ENCODE results near the gene TMEM86B. TPM values are rescaled to one million over a fixed set of nuclear protein-coding genes. Genes with fewer than 3 reads are reported as not detected.

The TMEM86B gene
- total RNA-seq, 1 experiment from 2014 or later = 21.2 TPM

GRCh38 chr19:55246462-55247451 is 18.2 kb upstream of the TMEM86B start:
- Mint-ChIP-seq H3K27ac (ENCODE audit: unreplicated experiment) (no peak overlapping the region), H3K4me3 (ENCODE audit: unreplicated experiment) (no peak overlapping the region), H3K9me3 (ENCODE audit: unreplicated experiment) (no peaks in the 10 kb centered on the region), H3K4me1 (ENCODE audit: low read depth, unreplicated experiment) (peaks cover 5% of the 10 kb centered on the region), H3K36me3 (ENCODE audit: insufficient read depth, unreplicated experiment) (peaks cover 42% of the 10 kb centered on the region), H3K27me3 (ENCODE audit: insufficient read depth, unreplicated experiment) (no peaks in the 10 kb centered on the region)
- ChIA-PET POLR2A (no interaction called here), CTCF (interaction anchor here (0.6 to 1.0 kb wide), 2 partner anchors 12 to 33 kb away, joined by 3 to 4 read pairs; partner anchors contain the start of genes HSPBP1 and PPP6R1)
- Histone ChIP-seq H3K36me3 (ENCODE audit: control insufficient read depth, insufficient read depth, low read length) (peaks cover 7% of the 10 kb centered on the region), H3K27me3 (replicated peaks; ENCODE audit: control insufficient read depth, insufficient read depth, low read length) (no peaks in the 10 kb centered on the region), H3K4me3 (ENCODE audit: low read depth, low read length) (no peak overlapping the region), H3K9me3 (no peaks in the 10 kb centered on the region), H3K4me1 (no peaks in the 10 kb centered on the region)
- BruUV-seq (replicated peaks) = no TSS peak
- TF ChIP-seq, protein P1, sequence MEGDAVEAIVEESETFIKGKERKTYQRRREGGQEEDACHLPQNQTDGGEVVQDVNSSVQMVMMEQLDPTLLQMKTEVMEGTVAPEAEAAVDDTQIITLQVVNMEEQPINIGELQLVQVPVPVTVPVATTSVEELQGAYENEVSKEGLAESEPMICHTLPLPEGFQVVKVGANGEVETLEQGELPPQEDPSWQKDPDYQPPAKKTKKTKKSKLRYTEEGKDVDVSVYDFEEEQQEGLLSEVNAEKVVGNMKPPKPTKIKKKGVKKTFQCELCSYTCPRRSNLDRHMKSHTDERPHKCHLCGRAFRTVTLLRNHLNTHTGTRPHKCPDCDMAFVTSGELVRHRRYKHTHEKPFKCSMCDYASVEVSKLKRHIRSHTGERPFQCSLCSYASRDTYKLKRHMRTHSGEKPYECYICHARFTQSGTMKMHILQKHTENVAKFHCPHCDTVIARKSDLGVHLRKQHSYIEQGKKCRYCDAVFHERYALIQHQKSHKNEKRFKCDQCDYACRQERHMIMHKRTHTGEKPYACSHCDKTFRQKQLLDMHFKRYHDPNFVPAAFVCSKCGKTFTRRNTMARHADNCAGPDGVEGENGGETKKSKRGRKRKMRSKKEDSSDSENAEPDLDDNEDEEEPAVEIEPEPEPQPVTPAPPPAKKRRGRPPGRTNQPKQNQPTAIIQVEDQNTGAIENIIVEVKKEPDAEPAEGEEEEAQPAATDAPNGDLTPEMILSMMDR (IDR thresholded peaks at IDR 0.05; ENCODE audit: insufficient read depth in 1 of 2, low read depth in 1 of 2, low read length in 1 of 2, severe bottlenecking in 1 of 2, unreplicated experiment in 1 of 2) = no peak
- intact Hi-C loops (cut with micrococcal nuclease; ENCODE audit: unreplicated experiment) = no loop called here
- DNase-seq = no peak

GRCh38 chr19:55245236-55245904 is 16.8 kb upstream of the TMEM86B start:
- no peaks in the 10 kb centered on the region for H3K27me3 Mint-ChIP-seq (ENCODE audit: insufficient read depth, unreplicated experiment)
- H3K9me3 Mint-ChIP-seq (ENCODE audit: unreplicated experiment) = no peaks in the 10 kb centered on the region
- H3K4me1 Mint-ChIP-seq (ENCODE audit: low read depth, unreplicated experiment) = no peaks in the 10 kb centered on the region
- CTCF ChIA-PET = interaction anchor here (0.7 kb wide), 1 partner anchor 361 kb away, joined by 3 read pairs; no protein-coding TSS in a partner anchor
- BruUV-seq (replicated peaks) = no TSS peak
- Histone ChIP-seq H3K27me3 (replicated peaks; ENCODE audit: control insufficient read depth, insufficient read depth, low read length) (no peaks in the 10 kb centered on the region), H3K9me3 (no peaks in the 10 kb centered on the region), H3K36me3 (ENCODE audit: control insufficient read depth, insufficient read depth, low read length) (peaks cover 9% of the 10 kb centered on the region), H3K4me1 (no peaks in the 10 kb centered on the region), H3K4me3 (ENCODE audit: low read depth, low read length) (no peak overlapping the region)
- POLR2A ChIA-PET = no interaction called here
- no peak overlapping the region for H3K27ac Mint-ChIP-seq (ENCODE audit: unreplicated experiment)
- TF ChIP-seq, protein P1 (IDR thresholded peaks at IDR 0.05; ENCODE audit: insufficient read depth in 1 of 2, low read depth in 1 of 2, low read length in 1 of 2, severe bottlenecking in 1 of 2, unreplicated experiment in 1 of 2) = no peak
- H3K36me3 Mint-ChIP-seq (ENCODE audit: insufficient read depth, unreplicated experiment) = peaks cover 53% of the 10 kb centered on the region
- DNase-seq = no peak
- intact Hi-C loops (cut with micrococcal nuclease; ENCODE audit: unreplicated experiment) = no loop called here
- H3K4me3 Mint-ChIP-seq (ENCODE audit: unreplicated experiment) = no peak overlapping the region

GRCh38 chr19:55244004-55244680 is 15.6 kb upstream of the TMEM86B start:
- ChIA-PET POLR2A (no interaction called here), CTCF (no interaction called here)
- no peaks in the 10 kb centered on the region for H3K9me3 Mint-ChIP-seq (ENCODE audit: unreplicated experiment)
- no peak overlapping the region for H3K4me3 Mint-ChIP-seq (ENCODE audit: unreplicated experiment)
- H3K36me3 Mint-ChIP-seq (ENCODE audit: insufficient read depth, unreplicated experiment) = peaks cover 52% of the 10 kb centered on the region
- no peaks in the 10 kb centered on the region for H3K4me1 Mint-ChIP-seq (ENCODE audit: low read depth, unreplicated experiment)
- Histone ChIP-seq H3K36me3 (ENCODE audit: control insufficient read depth, insufficient read depth, low read length) (peaks cover 12% of the 10 kb centered on the region), H3K4me3 (ENCODE audit: low read depth, low read length) (no peak overlapping the region), H3K27me3 (replicated peaks; ENCODE audit: control insufficient read depth, insufficient read depth, low read length) (no peaks in the 10 kb centered on the region), H3K4me1 (no peaks in the 10 kb centered on the region), H3K9me3 (no peaks in the 10 kb centered on the region)
- no peak for DNase-seq
- intact Hi-C loops (cut with micrococcal nuclease; ENCODE audit: unreplicated experiment) = no loop called here
- H3K27me3 Mint-ChIP-seq (ENCODE audit: insufficient read depth, unreplicated experiment) = no peaks in the 10 kb centered on the region
- TF ChIP-seq, protein P1 (IDR thresholded peaks at IDR 0.05; ENCODE audit: insufficient read depth in 1 of 2, low read depth in 1 of 2, low read length in 1 of 2, severe bottlenecking in 1 of 2, unreplicated experiment in 1 of 2) = no peak
- no peak overlapping the region for H3K27ac Mint-ChIP-seq (ENCODE audit: unreplicated experiment)
- no TSS peak for BruUV-seq (replicated peaks)

Data from Caco-2 (cell line).